HG03066 (cell line): ENCODE results near the gene SLC16A12.
"Not testable (repeated sequence)": the region's sequence is repeated elsewhere in the genome, so short reads cannot be mapped to it uniquely, and the experiment has no call there.

Experiments
- ATAC-seq: cut with Tn5 transposase; IDR thresholded peaks from one replicate; pipeline ENCODE4 v1.9.1; 2021; ENCODE audit warnings: low read depth; ENCODE audit not compliant: unreplicated experiment

SLC16A12 gene

GRCh38 chr10:89428877-89429276, 106.5 kb downstream of the SLC16A12 start:
- ATAC-seq, result no peak

- no peak for ATAC-seq
Measured at GRCh38 chr10:89427629-89428028, 107.8 kb downstream of the SLC16A12 start.

DNA sequence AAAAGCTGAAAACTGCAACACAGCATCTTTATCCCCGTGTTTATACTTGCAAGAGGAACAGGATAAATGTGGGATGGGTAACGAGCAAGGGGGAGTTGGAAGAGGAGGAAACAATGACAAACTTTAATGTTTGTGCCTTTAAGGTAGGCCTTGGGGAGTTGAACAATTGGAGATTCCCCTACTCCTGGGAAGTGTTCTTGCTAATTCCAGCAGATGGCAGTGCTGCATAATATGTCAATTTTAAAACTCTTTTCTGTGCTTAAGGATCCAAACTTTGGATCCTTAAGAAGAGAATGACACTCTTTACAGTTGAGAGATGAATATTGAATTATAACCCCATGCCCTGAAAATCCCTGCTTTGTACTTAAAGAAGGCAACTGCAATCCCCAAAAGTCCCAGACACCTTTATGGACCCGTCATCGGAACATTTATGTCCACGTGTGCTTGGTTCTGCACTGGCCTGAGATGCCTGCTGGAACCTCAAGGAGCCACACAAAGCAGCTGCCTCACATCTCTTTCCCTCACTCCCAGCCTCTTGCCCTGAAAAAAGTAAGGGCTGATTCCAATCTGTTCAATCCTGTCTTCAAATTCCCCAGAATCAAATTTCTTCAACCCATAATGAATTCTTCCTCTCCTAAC, 109.0 kb downstream of the SLC16A12 start:
- no peak for ATAC-seq

GRCh38 chr10:89425000-89425399, 110.4 kb downstream of the SLC16A12 start:
- ATAC-seq, result no peak

GRCh38 chr10:89421018-89421476, 114.3 kb downstream of the SLC16A12 start:
- ATAC-seq, result no peak

GRCh38 chr10:89419548-89419947, 115.8 kb downstream of the SLC16A12 start:
- ATAC-seq, result no peak

GRCh38 chr10:89416465-89416864, 118.9 kb downstream of the SLC16A12 start:
- no peak for ATAC-seq

- peak; percentile 32 for ATAC-seq
Measured at GRCh38 chr10:89414879-89415821, 120.2 kb downstream of the SLC16A12 start.

DNA sequence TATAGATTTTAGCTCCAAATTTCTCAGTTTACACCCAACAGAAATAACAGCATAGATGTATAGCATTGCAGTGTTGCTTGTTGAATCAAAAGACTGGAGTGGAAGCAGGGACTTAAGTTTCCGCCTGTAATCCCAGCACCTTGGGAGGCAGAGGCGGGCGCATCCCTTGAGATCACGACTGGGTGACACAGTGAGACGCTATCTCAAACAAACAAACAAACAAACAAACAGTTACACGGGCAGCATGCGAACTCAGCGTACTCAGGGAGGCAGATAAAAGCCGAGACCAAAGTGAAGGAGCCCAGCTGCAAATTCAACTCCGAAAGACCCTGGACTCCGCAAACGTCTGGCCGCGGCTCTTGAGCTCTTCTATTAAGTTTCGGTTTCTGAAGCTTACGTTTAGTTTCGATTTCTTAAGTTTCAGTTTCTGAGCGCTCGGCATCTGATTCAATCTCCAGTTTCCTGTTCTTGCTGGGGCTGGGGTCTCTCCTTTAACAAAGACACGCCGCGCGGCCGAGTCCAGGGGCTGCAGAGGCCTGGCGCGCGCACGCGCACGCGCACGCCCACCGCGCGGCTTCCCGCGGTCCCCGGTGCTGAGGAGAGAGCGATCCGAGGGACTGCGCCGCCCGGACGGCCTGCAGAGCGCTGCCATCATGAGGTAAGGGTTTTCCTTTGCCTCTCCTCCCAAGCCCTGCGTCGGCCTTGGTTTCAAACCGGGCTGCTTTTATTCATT, 121.1 kb downstream of the SLC16A12 start, which contains the start of gene IFIT5:
Gene IFIT5 (plus strand): TSS at position 423 of the 733 bp plus-strand sequence. CDS start 231 bp downstream, at position 654.
- peak; percentile 79 for ATAC-seq

DNA sequence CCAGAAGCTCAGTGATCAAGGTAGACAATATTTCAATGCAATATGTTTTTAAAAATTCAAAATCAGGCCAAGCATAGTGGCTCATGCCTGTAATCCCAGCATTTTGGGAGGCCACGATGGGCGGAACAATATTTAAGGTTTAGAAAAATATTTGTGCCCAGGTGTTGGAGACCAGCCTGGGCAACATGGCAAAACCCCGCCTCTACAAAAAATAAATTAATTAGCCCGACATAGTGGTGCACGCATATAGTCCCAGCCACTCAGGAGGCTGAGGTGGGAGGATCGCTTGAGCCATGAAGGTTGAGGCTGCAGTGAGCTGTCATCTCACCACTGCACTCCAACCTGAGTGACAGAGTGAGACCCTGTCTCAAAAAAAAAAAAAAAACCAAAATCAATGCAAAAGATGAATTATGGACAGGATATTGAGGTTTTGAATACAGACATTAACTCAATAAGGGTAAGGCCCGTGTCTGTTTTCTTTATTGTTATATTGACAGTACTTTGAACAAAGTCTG, 121.9 kb downstream of the SLC16A12 start:
- no peak for ATAC-seq

DNA sequence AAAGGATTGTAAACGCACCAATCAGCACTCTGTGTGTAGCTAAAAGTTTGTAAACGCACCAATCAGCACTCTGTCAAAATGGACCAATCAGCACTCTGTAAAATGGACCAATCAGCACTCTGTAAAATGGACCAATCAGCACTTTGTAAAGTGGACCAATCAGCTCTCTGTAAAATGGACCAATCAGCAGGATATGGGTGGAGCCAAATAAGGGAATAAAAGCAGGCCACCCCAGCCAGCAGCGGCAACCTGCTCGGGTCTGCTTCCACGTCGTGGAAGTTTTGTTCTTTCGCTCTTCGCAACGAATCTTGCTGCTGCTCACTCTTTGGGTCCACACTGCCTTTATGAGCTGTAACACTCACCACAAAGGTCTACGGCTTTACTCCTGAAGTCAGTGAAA, 123.1 kb downstream of the SLC16A12 start:
- ATAC-seq, result not testable (repeated sequence)

DNA sequence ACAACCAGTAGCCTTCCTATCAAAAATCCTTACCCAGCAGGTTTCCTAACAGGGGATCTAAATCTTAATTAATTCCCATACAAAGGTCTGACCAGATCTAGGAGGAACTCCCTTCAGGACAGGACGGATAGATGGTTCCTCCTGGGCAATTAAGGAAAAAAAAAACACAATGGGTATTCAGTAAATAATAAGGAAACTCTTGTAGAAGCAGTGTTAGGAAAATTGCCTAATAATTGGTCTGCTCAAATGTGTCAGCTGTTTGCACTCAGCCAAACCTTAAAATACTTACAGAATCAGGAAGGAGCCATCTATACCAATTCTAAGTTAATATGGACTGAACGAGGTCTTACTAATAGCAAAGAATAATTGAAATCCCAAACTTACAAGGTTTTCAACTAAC, 124.3 kb downstream of the SLC16A12 start:
- ATAC-seq, result not testable (repeated sequence)

- not testable (repeated sequence) for ATAC-seq
Measured at GRCh38 chr10:89410551-89410950, 124.8 kb downstream of the SLC16A12 start.

DNA sequence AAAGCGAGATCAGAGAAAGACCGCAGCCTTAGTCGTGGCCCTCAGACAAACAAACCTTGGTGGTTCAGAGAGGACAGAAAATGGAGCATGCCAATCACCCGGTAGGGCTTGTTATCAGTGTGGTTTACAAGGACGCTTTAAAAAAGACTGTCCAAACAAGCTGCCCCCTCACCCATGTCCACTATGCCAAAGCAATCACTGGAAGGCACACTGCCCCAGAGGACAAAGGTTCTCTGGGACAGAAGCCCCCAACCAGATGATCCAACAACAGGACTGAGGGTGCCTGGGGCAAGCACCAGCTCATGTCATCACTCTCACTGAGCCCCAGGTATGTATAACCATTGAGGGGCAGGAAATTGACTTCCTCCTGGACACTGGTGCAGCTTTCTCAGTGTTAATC, 126.1 kb downstream of the SLC16A12 start:
- not testable (repeated sequence) for ATAC-seq

- ATAC-seq, result not testable (repeated sequence)
Measured at GRCh38 chr10:89407792-89408191, 127.6 kb downstream of the SLC16A12 start.

GRCh38 chr10:89406178-89406577, 129.2 kb downstream of the SLC16A12 start:
- not testable (repeated sequence) for ATAC-seq

GRCh38 chr10:89404104-89405047, 131.0 kb downstream of the SLC16A12 start:
- ATAC-seq, result no peak

DNA sequence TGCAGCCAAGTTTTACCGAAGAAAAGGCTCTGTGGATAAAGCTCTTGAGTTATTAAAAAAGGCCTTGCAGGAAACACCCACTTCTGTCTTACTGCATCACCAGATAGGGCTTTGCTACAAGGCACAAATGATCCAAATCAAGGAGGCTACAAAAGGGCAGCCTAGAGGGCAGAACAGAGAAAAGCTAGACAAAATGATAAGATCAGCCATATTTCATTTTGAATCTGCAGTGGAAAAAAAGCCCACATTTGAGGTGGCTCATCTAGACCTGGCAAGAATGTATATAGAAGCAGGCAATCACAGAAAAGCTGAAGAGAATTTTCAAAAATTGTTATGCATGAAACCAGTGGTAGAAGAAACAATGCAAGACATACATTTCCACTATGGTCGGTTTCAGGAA, 132.4 kb downstream of the SLC16A12 start:
- no peak for ATAC-seq

GRCh38 chr10:89399956-89400355, 135.4 kb downstream of the SLC16A12 start:
- ATAC-seq, result no peak
